Kidney capillary endothelial cell (primary cell): ENCODE results near the gene NUP62CL.
A peak's percentile ranks its signal among the peaks of the same experiment; 100 is the strongest.

ENCODE experiments used
- DNase-seq: peaks from one replicate; pipeline ENCODE4 v3.0.0-alpha.2; 2018; ENCODE audit warnings: low spot score

Gene NUP62CL

GRCh38 chrX:107153005-107153404 lies 53.2 kb downstream of the NUP62CL start:
- DNase-seq, result no peak

- no peak for DNase-seq
Measured at GRCh38 chrX:107146670-107147069, 59.6 kb downstream of the NUP62CL start.

DNA sequence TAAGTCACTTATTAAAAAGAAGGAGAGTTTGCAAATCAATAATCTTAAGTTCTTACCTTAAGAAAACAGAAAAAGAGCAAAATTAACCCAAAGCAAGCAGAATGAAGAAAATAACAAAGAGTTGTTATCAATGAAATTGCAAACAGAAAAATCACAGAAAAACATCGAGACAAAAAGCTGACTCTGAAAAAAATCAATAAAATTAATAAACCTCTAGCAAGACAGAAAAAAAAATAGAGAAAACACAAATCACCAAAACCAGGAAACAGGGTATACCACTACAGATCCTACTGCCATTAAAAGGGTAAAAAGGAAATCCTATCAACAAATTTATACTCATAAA lies 70.3 kb downstream of the NUP62CL start:
- no peak for DNase-seq

DNA sequence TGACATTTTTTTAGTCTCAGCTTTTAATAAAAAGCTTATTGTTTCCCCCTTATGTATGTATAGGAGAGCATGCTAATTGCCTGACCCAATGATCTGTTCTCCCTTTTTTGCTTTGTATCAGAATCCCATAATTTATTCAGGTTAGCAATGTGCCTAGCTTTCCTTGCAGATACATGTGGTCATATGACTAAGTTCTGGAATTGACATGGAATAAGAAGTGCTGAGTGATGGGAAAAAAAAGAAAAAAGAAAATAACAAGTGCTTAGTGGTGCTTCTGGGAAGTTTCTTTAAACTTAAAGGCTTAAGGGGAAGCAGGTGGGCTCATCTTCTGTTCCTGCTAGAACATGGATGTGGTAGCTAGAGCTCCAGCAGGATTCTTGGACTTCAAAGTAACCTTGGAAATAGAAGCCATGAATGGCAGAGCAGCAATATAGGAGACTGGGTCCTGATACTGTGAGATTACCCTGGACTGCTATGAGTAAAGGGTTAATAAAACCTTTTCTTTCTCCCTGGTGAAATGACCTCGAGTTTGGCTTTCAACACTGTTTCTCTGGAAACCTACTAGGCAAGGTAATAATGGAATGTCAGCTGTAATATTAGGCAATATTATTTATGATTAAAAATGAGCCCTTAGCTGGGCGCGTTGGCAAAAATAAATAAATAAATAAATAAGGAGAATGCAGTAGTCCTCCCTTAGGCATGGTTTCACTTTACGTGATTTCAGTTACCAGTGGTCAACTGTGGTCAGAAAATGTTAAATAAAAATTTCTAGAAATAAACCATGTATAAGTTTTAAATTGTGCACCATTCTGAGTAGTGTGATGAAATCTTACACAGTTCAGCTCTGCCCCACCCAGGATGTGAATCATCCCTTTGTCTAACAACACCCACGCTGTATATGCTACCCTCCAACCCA lies 70.9 kb downstream of the NUP62CL start:
- DNase-seq, result no peak

DNA sequence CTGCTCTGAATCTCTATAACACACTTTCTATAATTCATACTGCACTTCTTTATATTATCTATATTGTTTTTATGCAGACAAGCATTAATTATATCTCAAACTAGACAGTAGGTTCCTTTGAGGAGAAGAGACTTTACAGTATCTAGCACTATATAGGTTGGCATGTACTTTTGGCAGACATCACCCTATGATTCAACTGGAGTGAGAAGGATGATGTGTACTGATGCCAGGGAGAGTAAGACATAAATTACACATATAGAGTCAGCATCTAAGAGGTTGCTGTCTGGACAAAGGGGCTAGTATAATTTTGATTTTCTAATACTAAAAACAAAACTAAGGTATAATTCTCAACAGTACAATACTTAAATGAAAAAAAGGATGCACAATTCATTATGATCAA lies 82.5 kb downstream of the NUP62CL start:
- DNase-seq, result no peak

- DNase-seq, result no peak
Measured at GRCh38 chrX:107119283-107119682, 87.0 kb downstream of the NUP62CL start.

DNA sequence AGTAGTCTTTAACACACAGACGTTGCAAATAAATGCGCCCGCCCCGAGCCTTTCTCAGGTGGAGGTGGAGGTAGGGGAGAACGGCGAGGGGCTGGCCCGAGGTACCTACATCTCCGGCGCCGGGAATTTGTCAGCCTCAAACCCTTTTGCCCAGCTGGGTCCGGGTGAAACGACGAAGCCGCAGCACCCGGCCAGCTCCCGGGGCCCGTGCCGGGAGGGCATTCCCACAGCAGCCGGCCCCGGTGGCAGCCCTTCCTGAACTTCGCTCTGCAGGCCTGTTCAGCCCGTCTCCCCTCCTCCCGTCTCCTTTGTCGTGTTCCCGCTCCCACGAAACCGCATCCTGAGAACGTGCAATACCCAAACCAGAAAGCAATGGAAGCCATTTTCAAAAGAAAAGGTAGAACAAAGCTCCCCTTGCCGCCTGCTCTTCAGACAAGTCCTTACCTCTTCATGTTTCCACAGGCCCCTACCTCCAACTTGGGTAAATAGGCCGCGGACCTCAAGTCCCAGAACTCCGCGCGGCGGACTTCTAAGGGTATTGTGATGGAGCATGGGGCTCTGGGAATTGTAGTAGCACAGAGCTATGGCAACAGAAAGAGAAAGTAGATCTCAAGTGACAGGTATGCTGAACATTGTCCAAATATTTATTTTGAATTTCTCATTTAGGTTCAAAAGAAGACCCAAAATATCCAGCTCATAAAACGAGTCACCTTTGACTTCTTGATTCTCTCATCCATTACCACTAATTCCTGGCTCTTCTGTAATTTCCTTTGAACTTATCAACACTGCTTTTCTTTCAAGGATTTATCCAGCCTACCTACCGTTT lies 87.7 kb downstream of the NUP62CL start, which contains the start of gene RBM41:
Gene RBM41, minus strand, starts transcription at position 501 of the 826 bp plus-strand sequence. Its CDS starts 49 bp downstream, at position 452.
- DNase-seq, result peak; percentile 35

DNA sequence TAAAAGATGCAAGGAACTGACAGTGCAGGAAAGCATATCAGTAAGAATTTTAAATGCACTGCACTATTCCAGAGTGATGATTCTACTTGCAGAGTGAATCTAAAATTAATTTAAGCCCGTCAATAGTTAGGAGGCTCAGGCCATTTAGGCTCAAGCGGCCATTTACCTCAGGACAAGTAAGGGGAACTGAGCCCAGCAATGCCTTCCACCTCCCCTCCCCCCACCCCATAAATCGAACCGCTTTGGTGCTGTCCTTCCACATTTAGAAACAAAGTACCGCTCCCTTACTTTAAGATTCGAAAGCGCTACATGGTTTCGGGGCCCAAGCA lies 88.3 kb downstream of the NUP62CL start:
- DNase-seq, result no peak

DNA sequence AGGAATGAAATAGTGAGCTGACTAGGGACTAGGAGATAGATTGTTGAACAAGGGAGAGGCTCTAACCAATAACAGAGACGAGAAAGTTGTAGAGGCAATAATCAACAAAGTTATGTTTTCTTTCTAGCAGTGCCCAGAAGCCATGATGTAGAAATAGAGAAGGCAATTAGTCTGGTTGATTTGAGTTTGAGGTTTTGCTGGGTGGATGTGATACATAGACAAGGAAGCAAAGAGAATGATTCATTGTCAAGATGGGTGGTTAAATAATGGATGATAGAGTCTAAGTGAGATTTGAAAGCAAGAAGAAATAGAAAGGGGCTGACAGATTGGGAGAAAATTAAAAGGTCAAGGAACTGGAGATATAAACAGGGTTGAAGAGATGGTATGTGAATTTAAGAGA lies 98.8 kb downstream of the NUP62CL start:
- DNase-seq, result no peak

GRCh38 chrX:107102980-107103379 lies 103.3 kb downstream of the NUP62CL start:
- DNase-seq, result no peak

GRCh38 chrX:107076158-107076557 lies 130.1 kb downstream of the NUP62CL start:
- no peak for DNase-seq
